SK-N-MC (cell line): ENCODE data around the gene MAGI2.

Source experiments
- EZH2 ChIP-seq: fragments of 200-600 bp; sonication (generic); IDR thresholded peaks from one replicate; pipeline ENCODE4 v1.6.1; 2017; ENCODE audit warnings: antibody characterized with exemption
- POLR2AphosphoS5 ChIP-seq: IDR thresholded peaks from 2 replicates; pipeline ENCODE4 v1.6.1; 2012; ENCODE audit warnings: mild to moderate bottlenecking, low read depth, low read length, borderline replicate concordance

- TF ChIP-seq EZH2 (no peak), POLR2AphosphoS5 (no peak)
Observed at GRCh38 chr7:78704504-78704903, 749.0 kb downstream of the MAGI2 start.
